Activated CD8-positive, alpha-beta memory T cell treated with anti-CD3 and anti-CD28 coated beads for 1 hour (primary cell): ENCODE measurements around the gene AKR1E2.
A peak's percentile ranks its signal among the peaks of the same experiment; 100 is the strongest.

Source experiments
- DNase-seq, 2 donors: peaks; one replicate each; pipeline ENCODE4 v3.0.0-alpha.2; 2020; ENCODE audit warnings: low read depth in 1 of 2; ENCODE audit errors: extremely low read depth in 1 of 2

Gene AKR1E2

GRCh38 chr10:4843525-4844180 lies 17.6 kb downstream of the AKR1E2 start:
- no peak for DNase-seq

- DNase-seq, result no peak
These were observed 18.9 kb downstream of the AKR1E2 start for GRCh38 chr10:4844864-4845263.

GRCh38 chr10:4845766-4846165 lies 19.8 kb downstream of the AKR1E2 start:
- no peak for DNase-seq

GRCh38 chr10:4846775-4847174 lies 20.8 kb downstream of the AKR1E2 start:
- DNase-seq, result no peak

GRCh38 chr10:4847561-4848355 lies 21.8 kb downstream of the AKR1E2 start:
- no peak for DNase-seq

- no peak for DNase-seq
These were observed 22.5 kb downstream of the AKR1E2 start for GRCh38 chr10:4848356-4849041.

GRCh38 chr10:4849042-4849402 lies 23.0 kb downstream of the AKR1E2 start:
- no peak for DNase-seq

GRCh38 chr10:4849555-4850242 lies 23.7 kb downstream of the AKR1E2 start:
- peak; percentile 49 to 81 for DNase-seq

GRCh38 chr10:4850397-4850796 lies 24.4 kb downstream of the AKR1E2 start:
- DNase-seq, result no peak

GRCh38 chr10:4851176-4851575 lies 25.2 kb downstream of the AKR1E2 start:
- DNase-seq, result no peak

GRCh38 chr10:4851846-4852245 lies 25.8 kb downstream of the AKR1E2 start:
- no peak for DNase-seq

- DNase-seq, result no peak
These were observed 40.1 kb downstream of the AKR1E2 start for GRCh38 chr10:4865945-4866661.

- DNase-seq, result no peak
These were observed 41.1 kb downstream of the AKR1E2 start for GRCh38 chr10:4867109-4867519.

- no peak for DNase-seq
These were observed 41.7 kb downstream of the AKR1E2 start for GRCh38 chr10:4867520-4868356.

- no peak for DNase-seq
These were observed 42.3 kb downstream of the AKR1E2 start for GRCh38 chr10:4868357-4868657.

GRCh38 chr10:4882704-4883078 lies 56.7 kb downstream of the AKR1E2 start:
- no peak for DNase-seq

- no peak for DNase-seq
These were observed 57.2 kb downstream of the AKR1E2 start for GRCh38 chr10:4883079-4883739.

- no peak for DNase-seq
These were observed 59.2 kb downstream of the AKR1E2 start for GRCh38 chr10:4885162-4885561.

GRCh38 chr10:4887501-4887900 lies 61.5 kb downstream of the AKR1E2 start:
- DNase-seq, result no peak

GRCh38 chr10:4888236-4888635 lies 62.2 kb downstream of the AKR1E2 start:
- DNase-seq, result no peak
